Effector memory CD4-positive, alpha-beta T cell (primary cell): ENCODE measurements around the gene ZNF469.
A peak's percentile ranks its signal among the peaks of the same experiment; 100 is the strongest.

Experiments
- DNase-seq, 3 donors: peaks; one replicate each; pipeline ENCODE4 v3.0.0-alpha.2; 2020
- H3K27ac ChIP-seq: 2 replicates; pipeline ENCODE4 v1.7.0; 2013; ENCODE audit warnings: mild to moderate bottlenecking, low read length, moderate library complexity; ENCODE audit not compliant: insufficient read depth, poor library complexity, severe bottlenecking
- H3K27me3 ChIP-seq: replicated peaks from 2 replicates; pipeline ENCODE4 v1.7.0; 2013; ENCODE audit warnings: mild to moderate bottlenecking, low read length; ENCODE audit not compliant: insufficient read depth, control insufficient read depth, poor library complexity, severe bottlenecking
- H3K36me3 ChIP-seq: 2 replicates; pipeline ENCODE4 v1.7.0; 2013; ENCODE audit warnings: mild to moderate bottlenecking, low read length, moderate library complexity; ENCODE audit not compliant: control insufficient read depth, insufficient read depth
- H3K4me1 ChIP-seq: 2 replicates; pipeline ENCODE4 v1.7.0; 2013; ENCODE audit warnings: low read length, mild to moderate bottlenecking; ENCODE audit not compliant: control insufficient read depth, insufficient read depth, poor library complexity, severe bottlenecking
- H3K4me3 ChIP-seq: 2 replicates; pipeline ENCODE4 v1.7.0; 2013; ENCODE audit warnings: low read length, low read depth, mild to moderate bottlenecking; ENCODE audit not compliant: insufficient read depth, poor library complexity, severe bottlenecking
- H3K9me3 ChIP-seq: 2 replicates; pipeline ENCODE4 v1.7.0; 2013; ENCODE audit warnings: mild to moderate bottlenecking, low read length, moderate library complexity; ENCODE audit not compliant: control insufficient read depth

Gene ZNF469

GRCh38 chr16:88424587-88425235 lies 42.0 kb downstream of the ZNF469 start:
- Histone ChIP-seq H3K9me3 (no peaks in the 10 kb centered on the region), H3K4me1 (peaks cover 1% of the 10 kb centered on the region), H3K4me3 (no peak overlapping the region), H3K27me3 (no peaks in the 10 kb centered on the region), H3K27ac (no peak overlapping the region), H3K36me3 (no peaks in the 10 kb centered on the region)
- no peak for DNase-seq

- Histone ChIP-seq H3K27ac (no peak overlapping the region), H3K27me3 (no peaks in the 10 kb centered on the region), H3K36me3 (no peaks in the 10 kb centered on the region), H3K4me1 (peaks cover 8% of the 10 kb centered on the region), H3K9me3 (no peaks in the 10 kb centered on the region), H3K4me3 (no peak overlapping the region)
- DNase-seq, result no peak
Observed at GRCh38 chr16:88426018-88426417, 43.3 kb downstream of the ZNF469 start.

- H3K9me3 ChIP-seq, result no peaks in the 10 kb centered on the region
- H3K4me3 ChIP-seq, result no peak overlapping the region
- DNase-seq, result no peak
- no peak overlapping the region for H3K27ac ChIP-seq
- H3K36me3 ChIP-seq, result no peaks in the 10 kb centered on the region
- no peaks in the 10 kb centered on the region for H3K27me3 ChIP-seq
- H3K4me1 ChIP-seq, result peaks cover 11% of the 10 kb centered on the region
Observed at GRCh38 chr16:88427376-88427775, 44.6 kb downstream of the ZNF469 start.

- Histone ChIP-seq H3K4me1 (peaks cover 11% of the 10 kb centered on the region), H3K27me3 (no peaks in the 10 kb centered on the region), H3K36me3 (no peaks in the 10 kb centered on the region)
Observed at GRCh38 chr16:88428156-88428555, 45.4 kb downstream of the ZNF469 start.

GRCh38 chr16:88428616-88429386 lies 46.0 kb downstream of the ZNF469 start:
- no peak overlapping the region for H3K27ac ChIP-seq
- no peak for DNase-seq
- H3K4me1 ChIP-seq, result peaks cover 11% of the 10 kb centered on the region
- no peaks in the 10 kb centered on the region for H3K9me3 ChIP-seq
- H3K4me3 ChIP-seq, result no peak overlapping the region
- H3K27me3 ChIP-seq, result no peaks in the 10 kb centered on the region
- no peaks in the 10 kb centered on the region for H3K36me3 ChIP-seq

More at GRCh38 chr16:88428156-88428555, 45.4 kb downstream of the ZNF469 start:
- H3K27ac ChIP-seq, result no peak overlapping the region
- no peaks in the 10 kb centered on the region for H3K9me3 ChIP-seq
- no peak for DNase-seq
- no peak overlapping the region for H3K4me3 ChIP-seq

GRCh38 chr16:88429387-88430184 lies 46.8 kb downstream of the ZNF469 start:
- no peaks in the 10 kb centered on the region for H3K36me3 ChIP-seq

GRCh38 chr16:88430185-88430523 lies 47.4 kb downstream of the ZNF469 start:
- no peaks in the 10 kb centered on the region for H3K36me3 ChIP-seq
- no peak for DNase-seq
- no peak overlapping the region for H3K27ac ChIP-seq
- peaks cover 11% of the 10 kb centered on the region for H3K4me1 ChIP-seq
- H3K9me3 ChIP-seq, result no peaks in the 10 kb centered on the region
- H3K27me3 ChIP-seq, result no peaks in the 10 kb centered on the region
- peak overlapping the region; percentile 63 for H3K4me3 ChIP-seq

More at GRCh38 chr16:88429387-88430184, 46.8 kb downstream of the ZNF469 start:
- Histone ChIP-seq H3K27ac (no peak overlapping the region), H3K4me1 (peaks cover 11% of the 10 kb centered on the region), H3K27me3 (no peaks in the 10 kb centered on the region), H3K4me3 (peak overlapping the region; percentile 63), H3K9me3 (no peaks in the 10 kb centered on the region)
- DNase-seq, result no peak

GRCh38 chr16:88430524-88431446 lies 48.0 kb downstream of the ZNF469 start:
- H3K9me3 ChIP-seq, result no peaks in the 10 kb centered on the region
- H3K4me1 ChIP-seq, result peaks cover 11% of the 10 kb centered on the region
- no peaks in the 10 kb centered on the region for H3K27me3 ChIP-seq
- DNase-seq, result no peak
- no peak overlapping the region for H3K27ac ChIP-seq
- H3K4me3 ChIP-seq, result peak overlapping the region; percentile 63
- no peaks in the 10 kb centered on the region for H3K36me3 ChIP-seq

GRCh38 chr16:88431651-88432050 lies 48.9 kb downstream of the ZNF469 start:
- no peaks in the 10 kb centered on the region for H3K36me3 ChIP-seq
- DNase-seq, result no peak
- H3K27me3 ChIP-seq, result no peaks in the 10 kb centered on the region
- peaks cover 11% of the 10 kb centered on the region for H3K4me1 ChIP-seq
- H3K4me3 ChIP-seq, result no peak overlapping the region
- no peak overlapping the region for H3K27ac ChIP-seq
- no peaks in the 10 kb centered on the region for H3K9me3 ChIP-seq
